SK-N-MC (cell line): Measurements from ENCODE around the gene ATF7IP2.
A peak's percentile ranks its signal among the peaks of the same experiment; 100 is the strongest.
"Not testable (repeated sequence)": the region's sequence is repeated elsewhere in the genome, so short reads cannot be mapped to it uniquely, and the experiment has no call there.

Experiments
- DNase-seq: peaks from one replicate; pipeline ENCODE4 v3.0.0-alpha.2; 2011; ENCODE audit warnings: low read depth, low spot score
- H3K27ac ChIP-seq: fragments of 200-600 bp; sonication (generic); 2 replicates; pipeline ENCODE4 v1.5.1; 2016; ENCODE audit warnings: mixed run types
- H3K36me3 ChIP-seq: fragments of 200-600 bp; sonication (generic); 2 replicates; pipeline ENCODE4 v1.6.1; 2017; ENCODE audit warnings: antibody characterized with exemption, low read length, mixed read lengths; ENCODE audit not compliant: insufficient read depth
- H3K4me3 ChIP-seq: fragments of 200-600 bp; sonication (generic); 2 replicates; pipeline ENCODE4 v1.5.1; 2016
- H3K9ac ChIP-seq: fragments of 200-600 bp; sonication (generic); 2 replicates; pipeline ENCODE4 v1.8.0; 2017; ENCODE audit warnings: mixed run types, mixed read lengths; ENCODE audit not compliant: insufficient read length
- H3K9me3 ChIP-seq: fragments of 200-600 bp; sonication (generic); 2 replicates; pipeline ENCODE4 v1.6.1; 2017; ENCODE audit warnings: low read depth, mild to moderate bottlenecking, antibody characterized with exemption, low read length, moderate library complexity, mixed read lengths
- EZH2 ChIP-seq: fragments of 200-600 bp; sonication (generic); IDR thresholded peaks from one replicate; pipeline ENCODE4 v1.6.1; 2017; ENCODE audit warnings: antibody characterized with exemption
- FOXP2 ChIP-seq: optimal IDR thresholded peaks from 2 replicates; pipeline ENCODE3; 2011; ENCODE audit warnings: mild to moderate bottlenecking, moderate library complexity; ENCODE audit not compliant: insufficient read depth; ENCODE audit errors: extremely low read length, control extremely low read depth
- POLR2AphosphoS5 ChIP-seq: IDR thresholded peaks from 2 replicates; pipeline ENCODE4 v1.6.1; 2012; ENCODE audit warnings: mild to moderate bottlenecking, low read depth, low read length, borderline replicate concordance

The ATF7IP2 gene, protein sequence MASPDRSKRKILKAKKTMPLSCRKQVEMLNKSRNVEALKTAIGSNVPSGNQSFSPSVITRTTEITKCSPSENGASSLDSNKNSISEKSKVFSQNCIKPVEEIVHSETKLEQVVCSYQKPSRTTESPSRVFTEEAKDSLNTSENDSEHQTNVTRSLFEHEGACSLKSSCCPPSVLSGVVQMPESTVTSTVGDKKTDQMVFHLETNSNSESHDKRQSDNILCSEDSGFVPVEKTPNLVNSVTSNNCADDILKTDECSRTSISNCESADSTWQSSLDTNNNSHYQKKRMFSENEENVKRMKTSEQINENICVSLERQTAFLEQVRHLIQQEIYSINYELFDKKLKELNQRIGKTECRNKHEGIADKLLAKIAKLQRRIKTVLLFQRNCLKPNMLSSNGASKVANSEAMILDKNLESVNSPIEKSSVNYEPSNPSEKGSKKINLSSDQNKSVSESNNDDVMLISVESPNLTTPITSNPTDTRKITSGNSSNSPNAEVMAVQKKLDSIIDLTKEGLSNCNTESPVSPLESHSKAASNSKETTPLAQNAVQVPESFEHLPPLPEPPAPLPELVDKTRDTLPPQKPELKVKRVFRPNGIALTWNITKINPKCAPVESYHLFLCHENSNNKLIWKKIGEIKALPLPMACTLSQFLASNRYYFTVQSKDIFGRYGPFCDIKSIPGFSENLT

DNA sequence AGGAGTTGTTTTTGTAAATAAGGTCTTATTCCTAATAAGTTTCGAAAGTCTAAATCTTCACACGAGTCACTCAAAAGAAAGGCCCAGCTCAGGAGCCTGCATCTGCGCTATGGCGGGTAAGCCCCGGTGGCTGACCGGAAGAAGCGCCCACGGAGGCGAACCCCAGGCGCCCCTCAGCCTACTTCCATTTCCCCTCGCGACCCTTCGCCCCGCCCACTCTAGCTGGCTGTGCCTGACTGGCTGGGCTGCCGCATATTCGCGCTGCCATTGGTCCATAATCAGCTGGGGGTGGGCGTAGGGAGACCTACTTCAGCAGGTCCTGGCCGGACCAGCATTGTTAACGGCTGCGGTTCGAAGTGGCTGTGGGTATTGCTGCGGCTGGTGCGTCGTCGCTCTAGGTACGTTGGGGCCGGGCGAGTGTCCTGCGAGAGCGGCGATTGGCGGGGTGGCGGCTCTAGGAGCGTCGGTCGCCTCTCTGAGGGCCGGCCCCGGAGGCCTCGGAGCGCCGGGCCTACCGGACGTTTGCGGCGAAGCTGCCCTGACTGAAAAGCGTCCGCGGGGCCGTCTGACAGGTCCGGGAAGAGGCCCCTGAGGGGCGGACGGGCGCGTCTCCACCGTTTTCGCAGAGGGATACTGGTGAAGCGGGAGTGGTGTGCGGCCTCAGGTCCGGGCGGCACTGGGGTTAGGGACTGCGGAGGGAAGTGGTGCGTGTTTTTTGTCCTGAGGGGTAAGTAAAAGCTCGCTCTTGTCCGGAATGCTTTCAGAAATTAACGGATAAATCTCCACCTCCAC is at the start of gene ATF7IP2:
Gene ATF7IP2, plus strand, starts transcription at position 337 of the 792 bp plus-strand sequence. CDS start 44,560 bp downstream, outside the sequence.
- Histone ChIP-seq H3K27ac (no peak within 1 kb of the TSS; the same call in 1 of the 2 replicates), H3K4me3 (peak within 1 kb of the TSS; percentile 84), H3K36me3 (peaks cover 32% of the 10 kb centered on the region), H3K9me3 (0 out of 2 replicates have a peak, but pooled peaks cover 3% of the 10 kb centered on the region), H3K9ac (peak within 1 kb of the TSS; percentile 86)
- no peak for TF ChIP-seq FOXP2
- TF ChIP-seq EZH2, result no peak
- peak; percentile 96 for TF ChIP-seq POLR2AphosphoS5
- DNase-seq, result peak; percentile 52

DNA sequence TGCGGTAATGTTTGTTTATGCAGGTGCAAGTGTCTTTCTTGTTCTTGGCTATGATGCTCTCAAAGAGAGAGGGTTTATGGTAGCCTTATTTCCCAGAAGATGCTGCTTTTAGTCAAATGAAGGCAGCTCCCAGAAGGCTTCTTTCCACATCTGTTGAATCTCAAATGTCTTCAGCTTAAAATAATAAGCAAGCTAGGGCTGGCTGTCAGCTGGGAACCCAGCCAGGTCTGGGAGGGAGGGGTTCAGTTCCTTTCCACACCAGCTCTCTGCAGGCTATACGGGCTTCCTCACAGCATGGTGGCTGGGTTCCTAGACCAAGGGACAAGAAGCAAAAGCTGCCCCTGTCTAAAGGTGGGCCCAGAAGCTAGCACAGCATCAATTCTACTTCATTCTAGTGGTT is 47.4 kb upstream of the ATF7IP2 start:
- no peak overlapping the region for H3K27ac ChIP-seq

DNA sequence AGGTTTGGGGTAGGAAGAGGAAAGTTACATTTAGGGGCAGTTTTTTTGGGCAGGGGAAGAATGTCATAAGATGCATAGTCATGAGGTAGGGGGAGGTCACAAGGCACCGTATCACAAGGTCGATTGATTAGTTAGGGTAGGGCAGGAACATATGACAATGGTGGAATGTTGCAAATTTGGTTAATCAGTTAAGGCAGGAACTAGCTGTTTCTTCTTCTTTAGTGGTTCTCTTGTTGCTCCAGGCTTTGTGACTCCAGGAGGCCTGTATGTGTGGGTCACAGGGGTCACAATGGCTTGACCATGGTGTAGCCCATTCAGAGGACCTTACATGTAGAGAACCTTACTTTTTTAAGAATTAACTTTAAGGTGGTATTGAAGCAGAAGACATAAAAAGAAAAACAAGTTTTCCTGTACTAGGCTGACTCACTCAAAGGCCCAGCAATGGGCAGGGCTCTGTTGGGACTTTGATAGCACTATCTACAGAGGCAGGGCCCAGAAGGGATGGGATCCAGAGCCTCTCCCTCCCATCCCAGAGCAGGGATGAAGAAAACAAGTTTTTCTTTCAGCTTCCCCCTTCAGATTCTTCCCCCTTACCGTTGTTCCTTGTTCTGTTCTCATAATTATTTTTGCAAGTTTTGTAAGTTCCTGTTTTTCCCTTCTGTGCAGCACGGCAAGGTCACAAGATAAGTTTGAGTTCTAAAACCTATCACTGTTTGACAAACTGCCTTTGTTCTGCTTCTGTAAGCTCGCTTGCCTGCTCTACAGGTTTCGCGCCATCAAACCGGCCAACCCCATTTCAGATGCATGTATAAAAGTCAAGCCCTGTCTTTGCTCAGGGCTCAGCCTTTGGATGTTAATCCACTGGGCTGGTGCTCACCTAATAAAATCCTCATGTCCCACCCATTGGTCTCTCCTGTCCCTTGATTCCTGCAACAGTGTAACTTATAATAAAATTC is 45.8 kb upstream of the ATF7IP2 start:
- no peaks in the 10 kb centered on the region for H3K36me3 ChIP-seq
- no peak overlapping the region for H3K9ac ChIP-seq
- no peak for DNase-seq
- no peaks in the 10 kb centered on the region for H3K9me3 ChIP-seq
- no peak overlapping the region for H3K27ac ChIP-seq
- no peak overlapping the region for H3K4me3 ChIP-seq
- TF ChIP-seq POLR2AphosphoS5, result no peak
- no peak for TF ChIP-seq EZH2
- TF ChIP-seq FOXP2, result no peak

More for the DNA sequence above, 47.4 kb upstream of the ATF7IP2 start:
- Histone ChIP-seq H3K36me3 (no peaks in the 10 kb centered on the region), H3K9me3 (no peaks in the 10 kb centered on the region), H3K4me3 (no peak overlapping the region), H3K9ac (no peak overlapping the region)
- no peak for TF ChIP-seq EZH2
- TF ChIP-seq POLR2AphosphoS5, result no peak
- no peak for TF ChIP-seq FOXP2
- no peak for DNase-seq

DNA sequence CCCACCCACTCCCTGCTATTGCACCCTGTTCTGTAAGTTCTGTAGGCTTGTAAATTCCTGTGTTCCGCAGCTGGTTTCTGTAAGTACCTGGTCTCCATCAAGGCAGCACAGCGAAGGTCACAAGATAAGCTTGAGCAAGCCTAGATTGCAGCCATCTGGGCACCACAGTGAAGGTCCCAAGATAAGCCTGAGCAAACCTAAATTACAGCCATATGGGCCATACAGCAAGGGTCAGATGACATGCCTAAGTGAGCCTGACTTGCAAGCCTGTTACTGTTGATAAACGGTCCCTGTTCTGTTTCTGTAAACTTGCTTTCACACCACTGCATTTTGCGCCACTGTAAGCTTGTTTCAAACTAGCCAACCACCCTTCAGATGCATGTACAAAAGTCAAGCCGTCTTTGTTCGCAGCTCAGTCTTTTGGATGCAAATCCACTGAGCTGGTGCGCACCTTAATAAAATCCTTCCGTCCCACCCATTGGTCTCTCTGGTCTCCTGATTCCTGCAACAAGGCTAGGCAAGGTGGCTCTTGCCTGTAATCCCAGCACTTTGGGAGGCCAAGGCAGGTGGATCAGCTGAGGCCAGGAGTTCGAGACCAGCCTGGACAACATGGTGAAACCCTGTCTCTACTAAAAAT is 42.6 kb upstream of the ATF7IP2 start:
- DNase-seq, result no peak
- Histone ChIP-seq H3K36me3 (no peaks in the 10 kb centered on the region), H3K9ac (no peak overlapping the region), H3K9me3 (no peaks in the 10 kb centered on the region), H3K27ac (no peak overlapping the region), H3K4me3 (no peak overlapping the region)
- no peak for TF ChIP-seq EZH2
- TF ChIP-seq POLR2AphosphoS5, result no peak
- no peak for TF ChIP-seq FOXP2

DNA sequence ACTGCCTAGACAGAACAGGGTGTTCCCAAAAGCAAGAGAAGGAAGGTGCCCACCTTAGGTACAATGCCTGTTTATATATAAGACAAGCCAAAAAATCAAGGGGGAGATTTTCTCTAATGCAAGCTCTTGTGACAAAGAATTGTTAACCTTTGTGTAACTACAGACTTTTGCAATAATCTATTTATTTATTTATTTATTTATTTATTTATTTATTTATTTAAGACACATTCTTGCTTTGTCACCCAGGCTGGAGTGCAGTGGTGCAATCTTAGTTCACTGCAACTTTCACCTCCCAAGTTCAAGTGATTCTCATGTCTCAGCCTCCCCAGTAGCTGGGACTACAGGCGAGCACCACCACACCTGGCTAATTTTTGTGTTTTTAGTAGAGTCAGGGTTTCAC is 41.2 kb upstream of the ATF7IP2 start:
- not testable (repeated sequence) for H3K27ac ChIP-seq, H3K4me3 ChIP-seq, H3K36me3 ChIP-seq, H3K9ac ChIP-seq, DNase-seq, H3K9me3 ChIP-seq

DNA sequence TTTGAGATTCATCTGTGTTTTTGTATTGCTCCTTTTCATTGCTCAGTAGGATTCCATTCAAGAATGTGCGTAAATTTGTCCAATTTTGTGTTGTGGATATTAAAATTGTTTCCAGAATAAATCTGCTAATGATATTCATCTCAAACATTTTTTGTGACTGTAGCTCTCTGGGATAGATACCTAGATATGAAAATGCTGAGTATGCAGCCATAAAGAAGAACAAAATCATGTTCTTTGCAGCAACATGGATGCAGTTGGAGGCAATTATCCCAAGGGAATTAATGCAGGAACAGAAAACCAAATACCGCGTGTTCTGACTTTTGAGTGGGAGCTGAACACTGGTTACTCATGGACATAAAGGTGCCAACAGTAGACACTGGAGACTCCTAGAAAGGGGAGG is 40.2 kb upstream of the ATF7IP2 start:
- Histone ChIP-seq H3K36me3 (no peaks in the 10 kb centered on the region), H3K9ac (no peak overlapping the region), H3K27ac (no peak overlapping the region), H3K9me3 (no peaks in the 10 kb centered on the region), H3K4me3 (no peak overlapping the region)
- no peak for TF ChIP-seq EZH2
- no peak for TF ChIP-seq POLR2AphosphoS5
- no peak for TF ChIP-seq FOXP2
- no peak for DNase-seq

DNA sequence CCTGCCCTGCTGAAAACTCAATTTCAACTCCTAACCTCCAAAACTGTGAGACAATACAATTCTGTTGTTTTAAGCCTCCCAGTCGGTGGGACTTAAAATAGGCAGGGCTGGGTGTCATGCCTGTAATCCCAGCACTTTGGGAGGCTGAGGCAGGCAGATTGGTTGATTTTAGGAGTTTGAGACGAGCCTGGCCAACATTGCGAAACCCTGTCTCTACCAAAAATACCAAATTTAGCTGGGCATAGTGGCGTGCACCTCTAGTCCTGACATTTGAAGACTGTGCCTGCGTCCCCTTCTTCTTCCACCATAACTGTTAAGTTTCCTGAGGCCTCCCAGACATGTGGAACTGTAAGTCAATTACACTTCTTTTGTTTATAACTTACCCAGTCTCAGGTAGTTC is 36.0 kb upstream of the ATF7IP2 start:
- H3K9me3 ChIP-seq, result no peaks in the 10 kb centered on the region
- TF ChIP-seq EZH2, result no peak
- no peak for DNase-seq
- no peak overlapping the region for H3K9ac ChIP-seq
- H3K36me3 ChIP-seq, result no peaks in the 10 kb centered on the region
- no peak overlapping the region for H3K4me3 ChIP-seq
- H3K27ac ChIP-seq, result no peak overlapping the region

DNA sequence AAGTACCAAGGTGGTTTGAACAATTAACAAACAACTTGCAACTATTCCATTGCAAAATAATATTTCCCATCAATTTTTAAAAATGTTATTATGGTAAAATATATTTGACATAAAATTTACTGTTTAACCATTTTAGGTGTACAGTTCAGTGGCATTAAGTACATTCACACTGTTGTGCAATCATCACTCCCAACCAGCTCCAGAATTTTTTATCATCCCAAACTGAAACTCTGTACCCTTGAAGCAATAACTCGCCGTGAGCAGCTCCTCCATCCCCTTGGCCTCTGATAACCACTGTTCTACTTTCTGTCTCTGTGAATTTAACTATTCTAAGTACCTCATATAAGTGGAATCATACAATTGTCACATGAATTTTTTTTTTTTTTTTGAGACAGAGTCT is 33.6 kb upstream of the ATF7IP2 start:
- Histone ChIP-seq H3K36me3 (no peaks in the 10 kb centered on the region), H3K9me3 (no peaks in the 10 kb centered on the region), H3K27ac (no peak overlapping the region), H3K9ac (no peak overlapping the region), H3K4me3 (no peak overlapping the region)
- TF ChIP-seq FOXP2, result no peak
- TF ChIP-seq EZH2, result no peak
- TF ChIP-seq POLR2AphosphoS5, result no peak
- DNase-seq, result no peak
